HCT116 (cell line): ENCODE measurements around the gene NLGN2. TPM values are rescaled to one million over a fixed set of nuclear protein-coding genes. Genes with fewer than 3 reads are reported as not detected.
A peak's percentile ranks its signal among the peaks of the same experiment; 100 is the strongest.

Source experiments
- ATAC-seq: fragments of 200-7000 bp; cut with Tn5 transposase; 2 replicates; pipeline ENCODE4 v1.9.1; 2020; ENCODE audit warnings: mild to moderate bottlenecking, moderate library complexity
- BruUV-seq: library from RNA; stranded (reverse); fragments of 400-500 nt; replicated peaks from 2 replicates; lab custom pipeline; 2021; lab: Mats Ljungman, UMichigan
- CTCF ChIA-PET: fragments of 300-600 bp; sonication (Branson Sonifier 250); formaldehyde crosslinking; loops from one replicate; lab custom pipeline; 2021; ENCODE audit warnings: antibody characterized with exemption; lab: Charles Lee
- POLR2A ChIA-PET: fragments of 300-600, 350-600 bp; sonication (Branson Sonifier 250); formaldehyde crosslinking; loops from one replicate; lab custom pipeline; 2021; ENCODE audit warnings: antibody characterized with exemption; lab: Charles Lee
- RAD21 ChIA-PET, 2 experiments: fragments of 300-600 bp; sonication (Branson Sonifier 250); formaldehyde crosslinking; loops; one replicate each; lab custom pipeline; 2023; ENCODE audit warnings: low total read pairs in 2 of 2; ENCODE audit not compliant: uncharacterized antibody in 2 of 2, unreplicated experiment in 2 of 2, low non-redundant PET in 1 of 2; lab: Charles Lee
- DNase-seq: peaks from one replicate; pipeline ENCODE4 v3.0.0-alpha.2; 2010; ENCODE audit warnings: low read depth, low spot score
- H2AFZ ChIP-seq: fragments of 200-600 bp; shearing (Covaris generic), sonication (generic); 2 replicates; pipeline ENCODE4 v1.6.1; 2017; ENCODE audit warnings: low read depth, mixed run types, mixed read lengths, antibody characterized with exemption, low read length; ENCODE audit not compliant: poor library complexity, severe bottlenecking
- H3K27ac ChIP-seq: 2 replicates; pipeline ENCODE4 v1.5.1; 2012; ENCODE audit warnings: low read depth, low read length
- H3K27me3 ChIP-seq: fragments of 200-600 bp; sonication (generic); 2 replicates; pipeline ENCODE4 v1.6.1; 2016; ENCODE audit warnings: mixed run types, low read length, mixed read lengths; ENCODE audit not compliant: insufficient read depth
- H3K36me3 ChIP-seq, 2 experiments: fragments of 200-500 bp in 1 of 2; fragments of 200-600 bp in 1 of 2; sonication (Bioruptor generic) in 1 of 2; sonication (generic) in 1 of 2; 2 replicates each; pipeline versions ENCODE4 v1.5.1 to v1.6.1; 2014 to 2016; ENCODE audit warnings: low read length in 2 of 2, inconsistent platforms in 1 of 2, mixed read lengths in 1 of 2, mixed run types in 1 of 2; ENCODE audit not compliant: insufficient read depth in 2 of 2, control insufficient read depth in 1 of 2
- H3K4me1 ChIP-seq, 2 experiments: fragments of 200-600 bp in 1 of 2; sonication (generic) in 1 of 2; 2 replicates each; pipeline versions ENCODE4 v1.5.1 to v1.6.1; 2012 to 2017; ENCODE audit warnings: low read length in 2 of 2, inconsistent platforms in 1 of 2, mild to moderate bottlenecking in 1 of 2, mixed read lengths in 1 of 2, mixed run types in 1 of 2, moderate library complexity in 1 of 2; ENCODE audit not compliant: insufficient read depth in 2 of 2, control insufficient read depth in 1 of 2
- H3K4me2 ChIP-seq: fragments of 200-600 bp; sonication (generic); 2 replicates; pipeline ENCODE4 v1.6.1; 2017; ENCODE audit warnings: mixed run types, low read length, mixed read lengths
- H3K4me3 ChIP-seq, 2 experiments: fragments of 200-600 bp in 1 of 2; sonication (generic) in 1 of 2; replicated peaks in 1 of 2; 2 replicates each; pipeline ENCODE4 v1.5.1; 2011 to 2016; ENCODE audit warnings: low read length in 2 of 2, control low read depth in 1 of 2, low read depth in 1 of 2, mild to moderate bottlenecking in 1 of 2, mixed read lengths in 1 of 2, mixed run types in 1 of 2
- H3K79me2 ChIP-seq: fragments of 200-600 bp; sonication (generic); 2 replicates; pipeline ENCODE4 v1.6.1; 2017; ENCODE audit warnings: mild to moderate bottlenecking, mixed run types, low read length, moderate library complexity, mixed read lengths; ENCODE audit not compliant: insufficient read depth
- H3K9ac ChIP-seq: fragments of 200-600 bp; sonication (generic); 2 replicates; pipeline ENCODE4 v1.6.1; 2016; ENCODE audit warnings: low read length, mixed read lengths
- H3K9me2 ChIP-seq: fragments of 200-600 bp; sonication (generic), shearing (Covaris generic); 2 replicates; pipeline ENCODE4 v1.6.1; 2017; ENCODE audit warnings: mixed run types, mild to moderate bottlenecking, moderate library complexity; ENCODE audit not compliant: insufficient read depth
- H3K9me3 ChIP-seq, 2 experiments: fragments of 200-500 bp in 1 of 2; fragments of 200-600 bp in 1 of 2; sonication (Bioruptor generic) in 1 of 2; sonication (generic) in 1 of 2; 2 replicates each; pipeline ENCODE4 v1.6.1; 2014 to 2017; ENCODE audit warnings: low read length in 2 of 2, mixed read lengths in 2 of 2, inconsistent platforms in 1 of 2, low read depth in 1 of 2, mild to moderate bottlenecking in 1 of 2, mixed run types in 1 of 2, moderate library complexity in 1 of 2; ENCODE audit not compliant: control insufficient read depth in 1 of 2, insufficient read depth in 1 of 2
- H4K20me1 ChIP-seq: fragments of 200-600 bp; sonication (generic), shearing (Covaris generic); 2 replicates; pipeline ENCODE4 v1.6.1; 2017; ENCODE audit warnings: mixed run types, mild to moderate bottlenecking, moderate library complexity; ENCODE audit not compliant: insufficient read depth
- CBX3 ChIP-seq: IDR thresholded peaks from 2 replicates; pipeline ENCODE4 v1.6.1; 2012; ENCODE audit warnings: low read depth
- CTCF ChIP-seq, 3 experiments: fragments of 200-600 bp in 1 of 3; sonication (generic) in 1 of 3; IDR thresholded peaks in 2 of 3; conservative IDR thresholded peaks in 1 of 3; 2 replicates each; pipeline ENCODE4 v1.5.1; 2012 to 2017; ENCODE audit warnings: low read depth in 2 of 3, low read length in 2 of 3, antibody characterized with exemption in 1 of 3, borderline replicate concordance in 1 of 3, control low read depth in 1 of 3, mild to moderate bottlenecking in 1 of 3, mixed read lengths in 1 of 3, mixed run types in 1 of 3, moderate library complexity in 1 of 3; ENCODE audit not compliant: insufficient read depth in 1 of 3
- MAX ChIP-seq: IDR thresholded peaks from 2 replicates; pipeline ENCODE4 v1.6.1; 2012
- POLR2AphosphoS5 ChIP-seq: IDR thresholded peaks from 2 replicates; pipeline ENCODE4 v1.6.1; 2011; ENCODE audit warnings: mild to moderate bottlenecking, low read depth, low read length, moderate library complexity
- RAD21 ChIP-seq: IDR thresholded peaks from 2 replicates; pipeline ENCODE4 v1.6.1; 2012; ENCODE audit warnings: low read depth, mild to moderate bottlenecking
- SRF ChIP-seq: IDR thresholded peaks from 2 replicates; pipeline ENCODE4 v1.6.1; 2012; ENCODE audit warnings: low read depth
- ZFX ChIP-seq: fragments of 450-650 bp; IDR thresholded peaks from 2 replicates; pipeline ENCODE4 v1.6.1; 2017
- intact Hi-C: fragments of 100-400 bp; cut with micrococcal nuclease; formaldehyde crosslinking; loops from 2 replicates; pipeline ENCODE4 v1.10.0; 2022
- total RNA-seq: library from RNA; stranded (reverse); gene quantifications from one replicate; pipeline ENCODE4 v1.2.1, GENCODE V29; 2021; ENCODE audit not compliant: unreplicated experiment

Gene NLGN2
- total RNA-seq, 1 experiment from 2014 or later = 60.5 TPM

GRCh38 chr17:7392696-7393612 is 14.7 kb upstream of the NLGN2 start:
- no peak overlapping the region for H2AFZ ChIP-seq
- H3K9me2 ChIP-seq = no peaks in the 10 kb centered on the region
- BruUV-seq = no TSS peak
- ChIA-PET POLR2A (no interaction called here), CTCF (interaction anchor here (1.8 kb wide), 1 partner anchor 44 kb away, joined by 6 read pairs; no protein-coding TSS in a partner anchor), RAD21 (no interaction called here)
- no peaks in the 10 kb centered on the region for H3K27me3 ChIP-seq
- H3K4me1 ChIP-seq = peaks cover 7 to 22% of the 10 kb centered on the region in 2 experiments; a peak in 3 of 4 replicates
- H3K36me3 ChIP-seq = peaks cover 10 to 18% of the 10 kb centered on the region in 2 experiments; a peak in 3 of 4 replicates
- peak; percentile 7; the same call in 1 of the 2 replicates for TF ChIP-seq MAX
- TF ChIP-seq POLR2AphosphoS5 = no peak
- DNase-seq (no peak), ATAC-seq (no peak)
- intact Hi-C loops = loop anchor here (5.0 kb wide), 1 partner anchor 36 kb away; the partner anchor contains the start of gene TMEM95
- H3K27ac ChIP-seq = peak overlapping the region; percentile 93
- peak overlapping the region; percentile 97 for H3K4me2 ChIP-seq
- no peaks in the 10 kb centered on the region for H4K20me1 ChIP-seq
- peak overlapping the region; percentile 58 to 84 for H3K4me3 ChIP-seq
- no peaks in the 10 kb centered on the region for H3K9me3 ChIP-seq
- 0 out of 2 replicates have a peak, but pooled peaks cover 7% of the 10 kb centered on the region for H3K79me2 ChIP-seq
- H3K9ac ChIP-seq = peak overlapping the region; percentile 75

GRCh38 chr17:7393613-7394451 is 13.8 kb upstream of the NLGN2 start:
- H3K4me1 ChIP-seq = peaks cover 7 to 22% of the 10 kb centered on the region in 2 experiments; a peak in 3 of 4 replicates

More at GRCh38 chr17:7393613-7394451, 13.8 kb upstream of the NLGN2 start:
- H3K79me2 ChIP-seq = 0 out of 2 replicates have a peak, but pooled peaks cover 7% of the 10 kb centered on the region
- ATAC-seq (peak; percentile 35), DNase-seq (no peak)
- no peaks in the 10 kb centered on the region for H3K9me3 ChIP-seq
- no peaks in the 10 kb centered on the region for H3K9me2 ChIP-seq
- ChIA-PET POLR2A (interaction anchor here (0.6 to 1.4 kb wide), 4 partner anchors 8 to 177 kb away, joined by 3 to 22 read pairs (median 4); partner anchors contain the start of genes TMEM256 and TNK1), RAD21 (interaction anchor here in 1 of 2 experiments (1.0 kb wide), 1 partner anchor 41 kb away, joined by 3 read pairs; the partner anchor contains the start of gene TMEM102), CTCF (interaction anchor here (0.6 to 1.8 kb wide), 4 partner anchors 10 to 167 kb away, joined by 3 to 9 read pairs (median 6); partner anchors contain the start of genes TMEM256 and TNK1)
- peak overlapping the region; percentile 97 for H3K4me2 ChIP-seq
- H3K9ac ChIP-seq = peak overlapping the region; percentile 75
- peak overlapping the region; percentile 93 for H3K27ac ChIP-seq
- no peaks in the 10 kb centered on the region for H4K20me1 ChIP-seq
- peak overlapping the region; percentile 58 to 84 for H3K4me3 ChIP-seq
- intact Hi-C loops = loop anchor here (1.0 to 5.0 kb wide), 2 partner anchors 37 to 43 kb away; partner anchors contain the start of gene TMEM95
- H3K36me3 ChIP-seq = peaks cover 10 to 17% of the 10 kb centered on the region in 2 experiments; a peak in 3 of 4 replicates
- TF ChIP-seq RAD21 (no peak; the same call in 1 of the 2 replicates), ZFX (no peak), MAX (peak; percentile 36; the same call in 1 of the 2 replicates), CBX3 (no peak), SRF (no peak), CTCF (IDR thresholded peaks at IDR 0.05 in 2 of 3, conservative IDR thresholded peaks at IDR 0.05 in 1 of 3; ENCODE audit: borderline replicate concordance in 1 of 3, insufficient read depth in 1 of 3, low read depth in 2 of 3, low read length in 2 of 3) (peak in 2 of 3 experiments; percentile 23 to 24; a peak in 2 of 6 replicates)
- TF ChIP-seq, all 23 proteins: peak for 2
- H2AFZ ChIP-seq = no peak overlapping the region
- TSS peak; percentile 38 for BruUV-seq
- H3K27me3 ChIP-seq = no peaks in the 10 kb centered on the region
